CD4-positive, alpha-beta T cell treated with Interleukin-15 for 4 hours (primary cell): Measurements from ENCODE around the gene PWP1.

Experiments
- DNase-seq: peaks from one replicate; pipeline ENCODE4 v3.0.0-alpha.2; 2020; ENCODE audit warnings: low spot score

Gene PWP1

DNA sequence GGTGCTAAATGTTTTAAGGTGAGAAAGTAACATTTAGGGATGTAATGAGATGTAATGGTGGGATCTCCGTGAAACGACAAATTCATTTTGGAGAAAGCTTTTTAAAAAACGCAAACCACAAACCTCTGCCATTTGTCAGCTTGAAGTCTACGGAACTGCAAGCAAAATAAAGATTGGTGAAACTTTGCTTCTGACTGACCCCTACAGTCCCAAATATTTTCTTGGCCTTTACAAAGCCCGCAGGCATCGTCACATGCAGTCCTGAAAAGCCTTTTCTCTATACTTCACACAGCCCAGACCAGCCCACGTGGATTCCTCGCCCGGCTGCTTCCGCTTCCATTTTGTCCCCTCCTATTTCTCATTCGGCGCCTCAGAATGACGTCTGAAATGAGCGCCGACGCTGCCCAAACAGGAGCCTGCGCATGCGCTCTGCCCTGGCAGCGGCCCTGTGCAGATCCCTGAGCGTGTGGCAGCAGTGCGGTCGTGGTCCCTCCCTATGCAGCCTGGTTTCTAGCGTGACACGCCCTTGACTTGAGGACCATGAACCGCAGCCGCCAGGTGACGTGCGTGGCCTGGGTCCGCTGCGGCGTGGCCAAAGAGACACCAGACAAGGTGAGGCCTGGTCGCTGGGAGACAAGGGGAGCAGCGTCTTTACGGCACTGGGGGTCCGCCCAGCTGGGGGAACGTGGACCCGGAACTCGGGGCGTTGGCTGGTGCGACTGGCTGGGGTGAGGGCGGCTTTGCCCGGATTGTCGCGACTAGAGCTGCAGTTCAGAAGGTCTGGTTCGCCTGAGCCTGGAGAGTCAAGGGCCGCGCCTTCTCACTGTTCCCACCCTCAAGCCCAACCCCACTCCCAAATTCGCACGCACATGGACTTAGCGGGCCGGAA is at the start of gene PWP1:
Gene PWP1 (plus strand): TSS at position 440 of the 889 bp plus-strand sequence. CDS start 101 bp downstream, at position 541.
- DNase-seq, result peak; percentile 96

DNA sequence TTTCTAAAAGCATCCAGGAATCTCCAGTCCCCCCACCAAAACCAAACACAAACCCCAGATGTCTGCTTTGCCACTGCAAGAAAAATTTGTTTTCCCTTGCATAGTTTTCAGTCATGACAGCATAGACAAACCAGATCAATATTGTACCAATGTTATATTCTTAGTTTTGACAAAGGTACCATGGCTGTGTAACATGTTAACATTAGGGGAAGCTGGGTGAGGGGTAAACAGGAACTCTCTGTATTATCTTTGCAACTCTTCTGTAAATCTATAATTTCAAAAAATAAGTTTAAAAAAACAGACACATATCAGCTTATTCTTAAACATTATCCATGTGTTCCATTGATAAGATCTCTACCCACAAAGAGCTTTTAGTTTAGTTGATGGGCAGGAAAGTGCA is 44.4 kb upstream of the PWP1 start:
- DNase-seq, result no peak

DNA sequence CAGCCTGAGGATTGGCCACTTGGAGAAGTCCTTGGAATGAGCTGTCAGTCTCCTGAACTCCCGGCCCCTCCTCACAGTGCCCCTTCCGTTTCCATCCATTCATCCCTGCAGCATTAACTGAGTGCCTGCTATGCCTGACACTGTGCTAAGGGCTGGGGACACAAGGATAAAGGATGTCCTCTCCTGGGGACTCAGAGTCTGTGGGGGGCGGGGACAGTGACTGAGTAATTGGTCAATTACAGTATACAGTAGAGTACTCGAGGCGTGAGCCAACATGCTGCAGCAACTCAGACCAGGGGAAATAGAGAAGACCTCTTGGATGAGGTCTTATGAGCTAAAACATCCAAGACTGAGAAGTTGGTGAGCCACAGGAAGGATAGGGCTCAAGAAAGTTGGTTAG is 43.4 kb upstream of the PWP1 start:
- DNase-seq, result no peak

DNA sequence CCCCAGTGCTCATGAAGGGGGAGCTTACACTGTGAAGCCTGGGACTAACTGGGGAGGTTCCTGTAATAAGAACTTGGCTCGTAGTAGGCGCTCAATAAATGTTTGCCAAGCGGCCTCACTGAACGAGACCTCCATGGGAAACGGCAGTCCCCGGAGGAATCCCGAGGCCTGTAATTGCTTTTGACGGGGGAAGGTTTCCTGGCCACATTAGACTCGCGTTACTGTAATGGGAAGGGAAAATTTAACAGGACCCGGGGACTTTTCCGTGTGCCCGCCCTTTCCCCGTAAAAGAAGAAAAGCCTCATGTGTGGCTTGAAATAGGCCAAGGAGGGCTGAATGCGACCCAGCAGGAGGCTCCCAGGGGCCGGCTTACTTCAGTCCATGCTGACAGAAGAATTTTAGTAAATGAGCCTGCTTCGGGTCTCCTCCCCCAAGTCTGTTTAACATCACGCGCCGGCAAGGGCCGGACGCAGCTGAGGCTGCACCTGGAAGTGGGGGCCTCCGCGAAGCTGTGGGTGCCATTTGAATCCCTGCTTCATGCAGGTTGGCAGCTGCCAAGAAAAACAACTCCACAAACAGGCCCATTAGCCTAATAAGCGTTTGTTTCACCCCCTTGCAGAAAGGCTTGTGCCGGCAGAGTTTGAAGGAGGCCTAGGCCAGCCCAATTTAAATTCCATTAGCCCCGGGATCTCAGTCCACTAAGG is 39.8 kb upstream of the PWP1 start:
- DNase-seq, result no peak

DNA sequence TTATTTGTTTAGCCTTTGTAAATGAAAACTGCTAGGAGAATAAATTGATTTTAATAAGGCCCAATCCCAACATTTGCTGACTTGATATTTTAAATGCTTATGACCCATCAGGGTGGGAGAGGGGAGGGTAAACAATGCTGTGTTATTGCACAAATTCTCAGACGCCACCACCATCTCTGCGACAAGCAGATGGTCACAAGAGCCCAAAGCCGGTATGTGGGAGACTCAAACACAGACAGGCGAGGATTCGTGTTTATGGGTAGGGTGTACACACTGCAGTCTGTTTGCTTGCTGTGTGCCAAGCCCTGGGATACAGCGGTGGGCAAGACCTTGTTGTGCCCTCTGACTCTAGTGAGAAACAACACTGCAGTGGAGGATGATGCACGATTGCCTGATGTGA is 39.2 kb upstream of the PWP1 start:
- no peak for DNase-seq

DNA sequence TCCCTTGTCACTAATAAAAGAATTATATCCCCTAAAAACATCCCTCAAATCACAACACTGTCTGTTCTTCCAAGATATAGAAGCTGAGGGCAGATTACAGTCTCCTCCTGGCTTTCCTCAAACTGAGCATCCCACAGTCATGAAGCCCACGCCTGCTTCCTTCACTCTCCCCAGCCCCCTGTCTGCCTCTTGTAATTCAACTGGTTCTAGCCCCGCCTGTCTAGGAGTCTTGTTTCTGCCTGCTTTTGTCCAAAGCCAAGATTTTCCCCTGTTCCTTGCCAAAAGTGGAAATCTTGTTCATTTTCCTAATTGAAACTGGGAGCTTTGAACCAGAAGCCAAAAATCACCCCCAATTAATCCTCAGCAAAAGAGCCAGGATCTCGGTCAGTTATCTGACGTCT is 35.9 kb upstream of the PWP1 start:
- DNase-seq, result no peak

DNA sequence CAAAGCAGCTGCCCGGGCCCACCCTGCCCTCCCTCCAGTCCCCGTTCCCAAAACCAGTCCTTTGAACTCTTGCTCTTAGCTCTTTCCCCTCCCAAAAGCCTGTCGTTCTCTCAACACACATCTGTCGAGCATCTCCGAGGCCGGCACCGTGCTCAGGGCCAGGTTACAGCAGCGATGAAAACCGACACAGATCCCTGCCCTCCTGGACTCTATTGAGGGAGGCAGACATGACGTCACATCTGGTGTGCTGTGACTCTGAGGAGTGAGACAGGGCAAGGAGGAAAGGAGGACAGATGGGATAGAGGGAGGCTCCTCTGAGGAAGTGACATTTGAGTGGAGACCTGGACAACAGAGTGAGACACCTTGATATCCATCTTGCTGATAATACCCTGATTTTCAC is 34.6 kb upstream of the PWP1 start:
- no peak for DNase-seq

DNA sequence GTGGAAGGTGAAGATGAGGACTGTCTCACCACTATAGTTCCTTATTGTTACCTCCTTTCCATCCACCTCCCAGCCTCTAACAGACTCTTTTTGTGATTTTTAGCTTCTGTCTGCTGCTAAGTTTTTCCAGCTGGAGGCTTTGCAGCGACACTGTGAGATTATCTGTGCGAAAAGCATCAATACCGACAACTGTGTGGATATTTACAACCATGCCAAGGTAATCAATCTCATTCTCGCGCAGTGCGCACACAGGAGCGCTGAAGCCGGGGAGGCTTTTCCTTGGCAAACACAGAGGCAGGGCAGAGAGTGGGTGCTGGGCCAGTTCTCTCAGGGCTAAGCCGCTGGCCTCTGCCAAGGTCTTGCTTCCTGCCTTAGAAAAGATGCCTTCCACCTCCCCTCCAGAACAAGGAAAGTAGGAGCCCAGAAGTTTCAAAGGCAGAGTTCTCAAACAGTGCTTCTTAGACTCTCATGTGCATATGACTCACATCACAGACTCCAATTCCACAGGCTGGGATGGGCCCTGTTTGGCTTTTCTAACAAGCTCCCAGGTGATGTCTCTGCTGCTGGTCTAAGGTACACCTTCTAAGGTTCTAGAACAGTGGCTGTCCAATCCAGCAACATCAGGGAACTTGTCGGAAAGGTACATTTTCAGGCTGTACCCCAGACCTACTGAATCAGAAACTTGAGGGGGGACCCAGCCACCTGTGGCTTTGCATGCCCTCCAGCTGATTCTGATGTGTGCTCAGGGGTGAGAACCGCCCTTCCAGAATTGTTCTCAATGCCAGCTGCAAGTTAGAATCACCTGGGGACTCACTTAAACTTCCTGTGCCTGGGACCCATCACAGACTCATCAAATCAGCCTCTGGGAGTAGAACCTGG is 33.8 kb upstream of the PWP1 start:
- DNase-seq, result no peak

DNA sequence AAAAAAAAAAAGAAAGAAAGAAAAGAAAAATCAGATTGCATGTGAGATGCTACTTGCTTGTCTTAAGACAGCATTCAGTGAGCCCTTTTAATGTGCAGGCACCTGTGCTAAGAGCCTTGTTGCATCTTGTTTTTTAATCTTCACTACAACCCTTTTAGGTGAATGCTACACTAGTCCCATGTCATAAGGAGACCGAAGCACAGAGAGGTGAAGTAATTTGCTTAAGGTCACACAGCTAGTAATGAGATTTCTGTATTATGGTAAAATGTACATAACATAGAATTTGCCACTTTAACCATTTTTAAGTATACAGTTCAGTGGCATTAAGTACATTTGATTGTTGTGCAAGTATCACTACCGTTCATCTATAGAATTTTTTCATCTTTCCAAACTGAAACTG is 32.1 kb upstream of the PWP1 start:
- no peak for DNase-seq

DNA sequence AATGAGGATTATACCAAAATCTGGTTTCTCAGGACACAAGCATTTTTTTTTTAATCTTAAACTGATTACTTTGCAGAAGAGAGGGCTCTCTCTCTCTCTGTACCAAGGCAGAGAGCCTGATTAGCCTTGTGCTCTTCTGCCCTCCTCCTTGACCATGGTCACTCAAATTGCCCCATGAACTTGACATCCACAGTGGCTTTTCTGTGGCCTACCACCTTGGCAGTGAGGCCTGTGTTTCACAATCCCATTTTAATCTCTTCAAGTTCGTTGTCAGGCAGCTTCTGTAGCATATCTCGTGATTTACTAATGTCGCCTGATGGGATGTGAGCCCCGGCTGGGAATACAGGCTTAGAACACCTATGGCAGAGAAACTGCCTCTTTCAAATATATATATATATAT is 30.7 kb upstream of the PWP1 start:
- no peak for DNase-seq

DNA sequence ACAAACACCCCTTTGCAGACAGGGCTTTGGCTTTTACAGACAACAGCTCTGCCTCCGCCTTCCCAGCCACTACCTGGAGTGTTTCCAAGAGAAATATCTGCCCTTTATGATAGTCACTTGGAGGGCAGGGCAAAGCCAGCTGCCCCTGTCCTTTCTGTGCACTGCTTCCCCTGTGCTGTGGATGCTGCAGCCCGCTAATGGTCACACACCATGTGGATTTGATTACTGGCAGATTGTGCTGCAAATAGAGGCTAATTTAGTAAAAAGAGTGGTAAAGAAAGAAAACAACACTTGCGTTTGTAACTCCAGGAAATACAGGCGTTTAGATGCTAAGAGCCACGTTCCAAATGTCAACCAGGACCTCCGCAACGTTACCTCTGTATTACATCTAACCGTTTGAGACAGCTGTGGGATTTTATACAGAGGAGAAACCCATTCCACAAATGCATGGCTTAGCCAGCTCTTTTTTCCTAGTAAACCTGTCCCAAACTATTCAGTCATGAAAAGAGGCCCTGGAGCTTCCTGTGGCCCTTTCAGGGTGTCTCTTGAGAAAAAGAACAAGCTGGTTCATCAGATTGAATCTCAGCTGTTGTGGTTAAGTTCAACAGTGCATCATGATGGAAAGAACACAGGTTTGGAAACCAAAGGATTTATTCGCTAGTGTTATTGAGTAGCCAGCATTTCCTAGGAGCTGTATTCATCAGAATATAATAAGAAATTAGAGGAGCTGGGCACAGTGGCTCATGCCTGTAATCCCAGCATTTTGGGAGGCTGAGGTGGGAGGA is 30.1 kb upstream of the PWP1 start:
- no peak for DNase-seq

DNA sequence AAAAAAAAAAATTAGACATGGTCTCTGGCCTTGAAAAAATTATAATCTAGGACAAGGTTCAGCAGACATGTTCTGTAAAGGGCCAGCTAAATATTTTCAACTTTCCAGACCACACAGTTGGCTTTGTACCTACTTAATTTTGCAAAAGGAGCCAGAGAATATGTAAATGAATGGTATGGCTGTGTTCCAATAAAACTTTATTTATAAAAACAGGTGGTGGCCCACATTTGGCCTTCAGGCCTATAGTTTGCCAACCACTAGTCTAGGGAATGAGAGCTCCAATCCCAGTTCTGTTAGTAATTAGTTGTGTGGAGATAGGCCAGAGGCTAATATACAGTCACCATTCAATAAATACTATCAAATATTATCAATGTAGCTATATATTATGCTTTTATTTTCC is 29.3 kb upstream of the PWP1 start:
- DNase-seq, result no peak

DNA sequence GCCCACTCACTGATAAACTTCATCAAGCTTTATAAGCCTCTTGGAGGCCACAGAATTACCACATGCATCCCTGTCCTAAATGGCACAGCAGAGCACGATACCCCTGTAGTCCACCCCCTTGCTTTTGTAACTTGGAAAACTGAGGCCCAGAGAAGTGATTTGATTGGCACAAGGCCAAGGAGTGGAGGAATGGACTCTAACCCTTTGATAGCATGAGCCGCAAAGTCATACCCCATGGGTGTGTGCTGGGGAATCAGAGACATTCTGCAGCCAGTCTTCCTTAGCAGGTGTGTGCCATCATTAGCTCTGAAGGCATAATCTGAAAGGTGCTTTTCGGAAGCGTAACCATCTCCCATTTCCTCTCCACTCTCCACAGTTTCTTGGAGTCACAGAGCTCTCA is 28.5 kb upstream of the PWP1 start:
- DNase-seq, result no peak

DNA sequence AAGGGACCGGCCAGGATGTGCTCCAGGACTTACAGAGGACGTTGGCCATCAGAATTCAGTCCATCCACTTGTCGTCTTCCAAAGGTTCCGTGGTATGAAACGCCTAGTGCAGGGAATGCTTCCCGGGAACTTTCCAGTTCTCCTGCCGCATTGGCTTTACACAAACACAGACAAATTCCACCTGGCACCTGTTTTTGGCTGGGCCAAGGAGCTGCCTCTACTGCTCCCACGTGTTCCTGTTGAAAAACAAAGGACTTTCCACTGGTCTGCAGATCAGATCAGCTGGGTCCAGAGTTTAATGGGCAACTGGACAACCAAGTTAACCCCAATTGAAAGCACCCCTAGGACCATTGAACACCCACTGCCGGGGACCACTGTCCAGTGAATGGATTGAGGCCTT is 28.0 kb upstream of the PWP1 start:
- no peak for DNase-seq

DNA sequence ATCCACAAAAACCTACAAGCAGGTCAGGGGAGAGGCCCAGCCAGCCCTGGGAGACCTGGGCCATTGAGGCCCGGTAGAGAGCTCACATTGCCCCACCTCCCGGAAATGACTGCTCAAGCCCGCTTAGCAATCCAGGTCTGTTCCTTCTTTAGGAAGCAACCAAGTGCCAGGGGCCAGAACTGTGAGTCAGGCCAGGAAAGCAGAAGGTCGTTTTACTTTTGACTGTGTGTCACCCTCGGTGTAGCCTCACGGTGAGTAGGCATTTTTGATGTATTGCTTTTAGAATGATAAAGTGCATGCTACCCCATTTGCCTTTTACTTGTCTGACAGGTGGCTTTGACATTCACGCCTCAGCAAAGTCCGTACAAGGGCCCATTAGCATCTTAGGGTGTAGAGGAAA is 25.4 kb upstream of the PWP1 start:
- no peak for DNase-seq

DNA sequence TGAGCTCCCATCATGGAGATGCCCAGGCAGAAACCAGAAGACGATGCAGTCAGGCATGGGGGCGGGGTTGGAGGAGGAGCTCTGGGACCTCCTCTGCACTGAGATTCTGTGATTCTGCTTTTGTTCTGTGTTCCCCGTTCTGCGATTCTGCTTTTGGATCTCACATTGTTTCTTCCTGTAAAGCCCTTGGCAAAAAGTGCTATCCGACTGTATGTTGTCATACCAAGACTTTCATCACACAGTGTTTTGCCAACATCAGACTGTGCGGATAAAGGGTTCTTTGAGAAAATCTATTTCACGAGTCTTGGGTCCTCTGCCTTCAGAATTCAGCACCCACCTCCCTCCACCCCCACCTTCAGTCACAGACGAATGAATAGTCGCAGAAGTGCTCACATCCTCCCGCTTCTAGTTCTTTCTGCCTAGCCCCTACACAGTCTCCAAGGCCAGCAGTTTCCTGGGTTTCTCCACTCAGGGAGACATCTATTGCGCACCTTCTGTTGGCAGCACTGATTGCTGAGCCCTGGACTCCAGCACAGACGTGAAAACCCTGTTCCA is 24.7 kb upstream of the PWP1 start:
- DNase-seq, result no peak

DNA sequence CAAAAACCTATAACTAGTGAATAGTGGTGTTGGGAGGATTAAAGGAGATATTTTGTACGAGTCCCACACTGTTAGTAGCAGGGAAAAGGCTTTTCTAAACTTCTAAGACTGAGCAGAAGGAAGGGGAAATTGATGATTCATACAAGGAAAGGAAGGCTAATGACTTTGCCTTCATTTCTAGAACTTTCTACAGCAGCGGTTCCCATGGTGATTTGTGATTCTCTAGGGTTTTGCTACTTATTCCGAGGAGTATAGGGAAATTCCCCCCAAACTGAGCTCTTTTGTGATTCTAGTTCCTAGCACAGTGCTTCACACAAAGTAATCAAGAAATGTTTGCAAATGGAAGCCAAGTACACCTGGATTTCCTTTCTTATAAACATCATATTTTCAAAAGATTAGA is 23.8 kb upstream of the PWP1 start:
- DNase-seq, result no peak

DNA sequence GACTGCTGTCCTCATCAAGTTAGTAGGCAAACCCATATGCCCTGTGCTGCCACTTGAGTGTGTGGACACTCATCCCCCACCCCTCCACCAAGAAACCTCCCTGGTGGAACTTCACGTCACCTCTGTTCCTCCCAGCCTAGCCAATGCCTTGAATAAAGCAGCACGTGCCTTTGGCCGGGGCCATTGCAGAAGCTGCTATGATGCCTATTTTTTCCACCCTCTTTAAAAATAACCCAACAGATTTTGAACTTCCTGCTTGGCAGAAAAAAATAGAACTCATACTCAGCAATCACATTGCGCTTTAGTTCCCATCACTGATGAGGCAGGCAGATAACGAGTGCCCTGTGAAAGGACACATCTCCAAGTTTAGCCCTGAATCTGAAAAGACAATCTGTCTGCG is 23.1 kb upstream of the PWP1 start:
- DNase-seq, result no peak

DNA sequence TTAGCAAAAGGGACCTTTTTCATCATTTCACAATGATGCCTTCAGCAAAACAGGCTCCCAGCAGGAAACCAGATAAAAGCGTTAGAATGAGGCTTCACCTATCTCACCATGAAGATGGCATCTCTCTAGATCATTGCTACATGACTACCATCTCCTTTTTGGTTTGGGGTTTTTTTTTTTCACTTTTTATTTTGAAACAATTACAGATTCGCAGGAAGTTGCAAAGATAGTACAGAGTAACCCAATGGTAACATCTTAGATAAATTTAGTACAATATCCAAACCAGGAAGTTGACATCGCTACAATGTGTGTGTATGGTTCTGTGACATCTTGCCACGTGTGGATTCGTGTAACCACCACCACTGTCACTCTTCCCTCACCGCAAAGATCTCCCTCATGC is 22.3 kb upstream of the PWP1 start:
- no peak for DNase-seq

DNA sequence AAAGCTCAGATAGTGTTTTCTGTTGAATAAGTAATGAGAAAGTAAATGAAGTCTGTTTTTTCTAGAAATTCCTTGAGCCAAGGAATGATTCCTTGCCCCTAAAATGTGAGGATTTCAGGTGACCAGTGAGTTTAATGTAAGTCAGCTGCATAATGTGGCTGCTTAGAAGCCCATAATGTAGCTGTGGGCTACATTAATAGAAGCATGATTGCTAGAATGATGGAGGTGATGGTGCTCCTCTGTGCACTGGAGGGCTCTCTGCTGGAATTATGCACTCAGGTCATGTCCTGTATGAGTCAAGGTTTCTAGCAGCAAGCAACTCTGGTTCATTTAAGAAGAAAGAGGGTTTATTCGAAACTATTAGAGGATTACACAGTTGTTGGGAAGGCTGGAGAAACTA is 19.6 kb upstream of the PWP1 start:
- no peak for DNase-seq

DNA sequence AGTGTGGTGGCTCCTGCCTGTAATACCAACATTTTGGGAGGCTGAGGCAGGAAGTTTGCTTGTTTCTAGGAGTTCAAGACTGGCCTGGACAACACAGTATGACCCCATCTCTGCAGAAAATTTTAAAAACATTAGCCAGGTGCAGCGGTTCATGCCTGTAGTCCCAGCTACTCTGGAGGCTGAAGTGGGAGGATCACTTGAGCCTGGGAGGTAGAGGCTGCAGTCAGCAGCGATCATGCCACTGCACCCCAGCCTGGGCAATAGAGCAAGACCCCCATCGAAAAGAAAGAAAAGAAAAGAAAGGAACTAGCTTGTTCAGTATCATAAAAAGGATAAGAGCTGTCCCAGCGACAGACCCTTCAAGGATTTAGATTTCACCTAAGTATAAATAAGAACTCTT is 18.1 kb upstream of the PWP1 start:
- DNase-seq, result no peak
